HepG2 (cell line): ENCODE results near the gene LDLRAD4. TPM values are rescaled to one million over a fixed set of nuclear protein-coding genes. Genes with fewer than 3 reads are reported as not detected.

Experiments used
- ATAC-seq: fragments of 200-7000 bp; cut with Tn5 transposase; 3 replicates; pipeline ENCODE4 v1.9.1; 2020; ENCODE audit warnings: mild to moderate bottlenecking, moderate library complexity
- BruUV-seq: library from RNA; stranded (reverse); fragments of 400-500 nt; replicated peaks from 2 replicates; lab custom pipeline; 2021; lab: Mats Ljungman, UMichigan
- CTCF ChIA-PET: fragments of 300-600 bp; formaldehyde crosslinking; extraction: SDS; loops from one replicate; lab custom pipeline; 2021; ENCODE audit warnings: low total read pairs, inconsistent platforms, low intra/inter-chr PET ratio; lab: Yijun Ruan, JAX
- POLR2A ChIA-PET: fragments of 350-600 bp; sonication (Branson Sonifier 250); formaldehyde crosslinking; loops from one replicate; lab custom pipeline; 2020; ENCODE audit warnings: antibody characterized with exemption, inconsistent platforms; lab: Yijun Ruan, JAX
- DNase-seq: peaks from one replicate; pipeline ENCODE4 v3.0.0-alpha.2; 2015; ENCODE audit warnings: low spot score
- FAIRE-seq: peaks from 3 replicates; lab custom pipeline; 2011; peaks lifted over from hg19 to GRCh38; lab: Jason Lieb, UNC
- H2AFZ ChIP-seq: one replicate; pipeline ENCODE4 v1.6.1; 2011; ENCODE audit warnings: low read length, inconsistent platforms
- H3K27ac ChIP-seq: fragments of 300-600 bp; 3 replicates; pipeline ENCODE4 v1.8.0; 2011; ENCODE audit warnings: mixed run types, mild to moderate bottlenecking, mixed read lengths, low read length, inconsistent platforms; ENCODE audit not compliant: insufficient read depth; ENCODE audit errors: extremely low read length
- H3K27me3 ChIP-seq, 2 experiments: fragments of 200-600 bp in 1 of 2; 2 replicates in 1 of 2; 3 replicates in 1 of 2; pipeline versions ENCODE4 v1.6.0 to v1.8.0; 2011; ENCODE audit warnings: low read length in 2 of 2, mild to moderate bottlenecking in 2 of 2, moderate library complexity in 2 of 2, inconsistent platforms in 1 of 2; ENCODE audit not compliant: insufficient read depth in 2 of 2, control insufficient read depth in 1 of 2
- H3K36me3 ChIP-seq, 2 experiments: fragments of 200-600 bp in 1 of 2; replicated peaks in 1 of 2; 2 replicates in 1 of 2; 3 replicates in 1 of 2; pipeline versions ENCODE4 v1.5.1 to v1.8.0; 2011; ENCODE audit warnings: low read length in 2 of 2, inconsistent platforms in 1 of 2; ENCODE audit not compliant: insufficient read depth in 2 of 2, control insufficient read depth in 1 of 2
- H3K4me1 ChIP-seq: 2 replicates; pipeline ENCODE4 v1.5.1; 2012; ENCODE audit warnings: low read length, inconsistent platforms; ENCODE audit not compliant: insufficient read depth
- H3K4me2 ChIP-seq: 2 replicates; pipeline ENCODE4 v1.6.0; 2011; ENCODE audit warnings: low read depth, low read length, inconsistent platforms
- H3K4me3 ChIP-seq, 3 experiments: fragments of 200-600 bp in 1 of 3; sonication (generic), shearing (Covaris generic) in 1 of 3; replicated peaks in 1 of 3; 2 replicates each; pipeline ENCODE4 v1.5.1; 2011 to 2016; ENCODE audit warnings: low read length in 3 of 3, inconsistent platforms in 2 of 3, low read depth in 2 of 3, mild to moderate bottlenecking in 2 of 3, control low read depth in 1 of 3, mixed read lengths in 1 of 3; ENCODE audit not compliant: insufficient read depth in 1 of 3
- H3K79me2 ChIP-seq: one replicate; pipeline ENCODE4 v1.6.1; 2011; ENCODE audit warnings: low read length, inconsistent platforms; ENCODE audit not compliant: insufficient read depth
- H3K9ac ChIP-seq: 2 replicates; pipeline ENCODE4 v1.6.0; 2011; ENCODE audit warnings: mild to moderate bottlenecking, low read depth, low read length, inconsistent platforms; ENCODE audit not compliant: insufficient read depth
- H3K9me3 ChIP-seq: 2 replicates; pipeline ENCODE4 v1.5.1; 2012; ENCODE audit warnings: mild to moderate bottlenecking, low read length
- H4K20me1 ChIP-seq: 2 replicates; pipeline ENCODE4 v1.6.0; 2011; ENCODE audit warnings: inconsistent platforms, mild to moderate bottlenecking, low read length, moderate library complexity; ENCODE audit not compliant: insufficient read depth
- FOXA3 ChIP-seq: IDR thresholded peaks from 2 replicates; pipeline ENCODE4 v1.6.1; 2016; ENCODE audit warnings: missing genetic modification reagents, missing compliant biosample characterization
- MEIS1 ChIP-seq: sonication (generic); formaldehyde crosslinking; IDR thresholded peaks from 2 replicates; pipeline ENCODE4 v1.9.0; 2021; ENCODE audit warnings: mild to moderate bottlenecking, missing genetic modification reagents, moderate library complexity, borderline replicate concordance
- MEIS2 ChIP-seq: sonication (generic); formaldehyde crosslinking; IDR thresholded peaks from 2 replicates; pipeline ENCODE4 v1.9.0; 2021; ENCODE audit warnings: mild to moderate bottlenecking, missing genetic modification reagents
- NR1H2 ChIP-seq: sonication (generic); formaldehyde crosslinking; IDR thresholded peaks from 2 replicates; pipeline ENCODE4 v1.8.1; 2022; ENCODE audit warnings: low read depth, missing genetic modification reagents, borderline replicate concordance
- PLRG1 ChIP-seq: fragments of 450-650 bp; conservative IDR thresholded peaks from 2 replicates; pipeline ENCODE4 v1.6.1; 2016
- REST ChIP-seq, 2 experiments: IDR thresholded peaks; 2 replicates each; pipeline ENCODE4 v1.6.1; 2011 to 2012; ENCODE audit warnings: low read length in 2 of 2, borderline replicate concordance in 1 of 2, low read depth in 1 of 2, mild to moderate bottlenecking in 1 of 2, moderate library complexity in 1 of 2
- SOX5 ChIP-seq: IDR thresholded peaks from 2 replicates; pipeline ENCODE4 v1.6.1; 2016; ENCODE audit warnings: borderline replicate concordance
- THRA ChIP-seq: sonication (generic); formaldehyde crosslinking; IDR thresholded peaks from 2 replicates; pipeline ENCODE4 v1.4.0; 2020; ENCODE audit warnings: missing genetic modification reagents, borderline replicate concordance
- ZBTB21 ChIP-seq: sonication (generic); formaldehyde crosslinking; IDR thresholded peaks from 2 replicates; pipeline ENCODE4 v1.4.0; 2020; ENCODE audit warnings: missing genetic modification reagents
- ZNF101 ChIP-seq: sonication (generic); formaldehyde crosslinking; IDR thresholded peaks from 2 replicates; pipeline ENCODE4 v1.4.0; 2020; ENCODE audit warnings: mild to moderate bottlenecking, low read depth, missing genetic modification reagents, borderline replicate concordance
- ZNF292 ChIP-seq: sonication (generic); formaldehyde crosslinking; IDR thresholded peaks from 2 replicates; pipeline ENCODE4 v1.8.1; 2022; ENCODE audit warnings: mild to moderate bottlenecking, low read depth, missing genetic modification reagents, borderline replicate concordance
- ZNF576 ChIP-seq: sonication (generic); formaldehyde crosslinking; IDR thresholded peaks from 2 replicates; pipeline ENCODE4 v1.4.0; 2020; ENCODE audit warnings: mild to moderate bottlenecking, missing genetic modification reagents
- ZNF589 ChIP-seq: sonication (generic); formaldehyde crosslinking; conservative IDR thresholded peaks from 2 replicates; pipeline ENCODE4 v1.8.0; 2022; ENCODE audit warnings: mild to moderate bottlenecking, moderate library complexity, missing genetic modification reagents
- ZNF709 ChIP-seq: sonication (generic); formaldehyde crosslinking; IDR thresholded peaks from 2 replicates; pipeline ENCODE4 v1.5.0; 2020; ENCODE audit warnings: mild to moderate bottlenecking, missing genetic modification reagents
- ZNF768 ChIP-seq: sonication (generic); formaldehyde crosslinking; IDR thresholded peaks from 2 replicates; pipeline ENCODE4 v1.4.0; 2020; ENCODE audit warnings: missing genetic modification reagents
- whole genome bisulfite sequencing: methylation state at CpG from one replicate; pipeline ENCODE4 v1.1.6; 2017; ENCODE audit warnings: low lambda C conversion rate; 5-methylcytosine and 5-hydroxymethylcytosine counted together
- in situ Hi-C: cut with HindIII; loops from 2 replicates; pipeline ENCODE4 v1.10.0; 2017; ENCODE audit warnings: low pct_unique_long_range_greater_than_20kb; ENCODE audit not compliant: extremely low pct_ligation_motif_present
- intact Hi-C: fragments of 100-400 bp; cut with micrococcal nuclease; formaldehyde crosslinking; loops from one replicate; pipeline ENCODE4 v1.10.0; 2022; ENCODE audit not compliant: unreplicated experiment
- polyA plus RNA-seq, 8 experiments: library from polyadenylated mRNA; depleted of rRNA in 3 of 8; stranded (reverse) in 7 of 8; unstranded in 1 of 8; fragments of >200 nt; fragmentation: Illumina TruSeq in 4 of 8; extraction: Trizol in 4 of 8; gene quantifications; 2 replicates each; pipeline versions ENCODE4 v1.2.1 to v1.2.3, GENCODE V29; 2011 to 2016; ENCODE audit warnings: low read depth in 4 of 8, missing spikeins in 1 of 8, mixed read lengths in 1 of 8; ENCODE audit not compliant: insufficient read depth in 1 of 8
- total RNA-seq, 5 experiments: library from RNA; depleted of rRNA; stranded (reverse); fragments of >200 nt; fragmentation: Illumina TruSeq; extraction: Trizol; gene quantifications; 2 replicates each; pipeline ENCODE4 v1.2.3, GENCODE V29; 2016; ENCODE audit warnings: low read depth in 1 of 5

LDLRAD4 gene
- total and polyA plus RNA-seq, 2 of the 13 experiments (the other 11 are each of a cell fraction or from before 2014, with no cell fraction given): 13.6 to 20.9 TPM

GRCh38 chr18:13180614-13181375 is 37.8 kb upstream of the LDLRAD4 start:
- no peaks in the 10 kb centered on the region for H3K79me2 ChIP-seq
- CTCF ChIA-PET: no interaction called here
- POLR2A ChIA-PET: interaction anchor here (0.8 to 2.4 kb wide), 6 partner anchors 14 to 43 kb away, joined by 3 to 13 read pairs (median 6); no protein-coding TSS in a partner anchor
- intact Hi-C loops (no loop called here), in situ Hi-C loops (no loop called here)
- TF ChIP-seq ZNF709 (CRISPR knock-in tag) (no peak), ZBTB21 (CRISPR knock-in tag) (no peak), ZNF101 (CRISPR knock-in tag) (no peak), ZNF576 (CRISPR knock-in tag) (no peak), REST (IDR thresholded peaks at IDR 0.05; ENCODE audit: borderline replicate concordance in 1 of 2, low read depth in 1 of 2, low read length in 2 of 2) (no peak), ZNF768 (CRISPR knock-in tag) (no peak), THRA (CRISPR knock-in tag) (no peak), FOXA3 (CRISPR knock-in tag) (0 out of 2 replicates have a peak, but pooled peaks have one; percentile 14), SOX5 (CRISPR knock-in tag) (no peak), MEIS1 (CRISPR knock-in tag) (0 out of 2 replicates have a peak, but pooled peaks have one; percentile 5), NR1H2 (CRISPR knock-in tag) (no peak), PLRG1 (no peak), ZNF589 (no peak), ZNF292 (no peak), MEIS2 (CRISPR knock-in tag) (no peak)
- FAIRE-seq (peak; percentile 26), DNase-seq (no peak), ATAC-seq (no peak)
- no peaks in the 10 kb centered on the region for H3K27me3 ChIP-seq
- WGBS: 64% methylated on average over 6 of the region's 6 CpGs
- H3K9me3 ChIP-seq: no peaks in the 10 kb centered on the region
- no peak overlapping the region for H2AFZ ChIP-seq
- H3K4me3 ChIP-seq: no peak overlapping the region
- peak overlapping the region; percentile 13; the same call in 1 of the 2 replicates for H3K4me2 ChIP-seq
- H4K20me1 ChIP-seq: no peaks in the 10 kb centered on the region
- BruUV-seq: no TSS peak
- peak overlapping the region; percentile 83 for H3K27ac ChIP-seq
- H3K36me3 ChIP-seq: no peaks in the 10 kb centered on the region
- H3K4me1 ChIP-seq: peaks cover 86% of the 10 kb centered on the region
- H3K9ac ChIP-seq: no peak overlapping the region
